AG04450 (cell line): Measurements from ENCODE around the gene PTCD3. TPM values are rescaled to one million over a fixed set of nuclear protein-coding genes. Genes with fewer than 3 reads are reported as not detected.

Experiments
- CTCF ChIA-PET: fragments of 300-600, 350-600 bp; formaldehyde crosslinking; extraction: SDS; loops from one replicate; lab custom pipeline; 2022; ENCODE audit warnings: antibody characterized with exemption, inconsistent platforms; lab: Charles Lee
- POLR2A ChIA-PET: fragments of 350-600 bp; formaldehyde crosslinking; extraction: SDS; loops from one replicate; lab custom pipeline; 2021; ENCODE audit warnings: antibody characterized with exemption, inconsistent platforms; lab: Yijun Ruan, JAX
- DNase-seq: peaks from one replicate; pipeline ENCODE4 v3.0.0-alpha.2; 2011; ENCODE audit warnings: low read depth, low spot score
- H3K27ac ChIP-seq: one replicate; pipeline ENCODE4 v1.5.1; 2012; ENCODE audit warnings: low read depth, low read length, control low read depth
- H3K27me3 ChIP-seq: one replicate; pipeline ENCODE4 v1.6.0; 2012; ENCODE audit warnings: low read length; ENCODE audit not compliant: control insufficient read depth, insufficient read depth
- H3K4me3 ChIP-seq: 2 replicates; pipeline ENCODE4 v1.5.1; 2011; ENCODE audit warnings: mild to moderate bottlenecking, low read depth, low read length, control low read depth
- H3K9me3 ChIP-seq: 2 replicates; pipeline ENCODE4 v1.5.1; 2012; ENCODE audit warnings: low read length; ENCODE audit not compliant: control insufficient read depth, insufficient read depth
- polyA plus RNA-seq: library from polyadenylated mRNA; depleted of rRNA; stranded (reverse); fragments of >200 nt; gene quantifications from 2 replicates; pipeline ENCODE4 v1.2.3, GENCODE V29; 2011
- TF ChIP-seq, protein P1 (sequence below): IDR thresholded peaks from 2 replicates; pipeline ENCODE4 v1.5.1; 2011; ENCODE audit warnings: low read depth, low read length, control low read depth, inconsistent platforms

The PTCD3 gene
- polyA plus RNA-seq, 1 experiment = 90.2 TPM

DNA sequence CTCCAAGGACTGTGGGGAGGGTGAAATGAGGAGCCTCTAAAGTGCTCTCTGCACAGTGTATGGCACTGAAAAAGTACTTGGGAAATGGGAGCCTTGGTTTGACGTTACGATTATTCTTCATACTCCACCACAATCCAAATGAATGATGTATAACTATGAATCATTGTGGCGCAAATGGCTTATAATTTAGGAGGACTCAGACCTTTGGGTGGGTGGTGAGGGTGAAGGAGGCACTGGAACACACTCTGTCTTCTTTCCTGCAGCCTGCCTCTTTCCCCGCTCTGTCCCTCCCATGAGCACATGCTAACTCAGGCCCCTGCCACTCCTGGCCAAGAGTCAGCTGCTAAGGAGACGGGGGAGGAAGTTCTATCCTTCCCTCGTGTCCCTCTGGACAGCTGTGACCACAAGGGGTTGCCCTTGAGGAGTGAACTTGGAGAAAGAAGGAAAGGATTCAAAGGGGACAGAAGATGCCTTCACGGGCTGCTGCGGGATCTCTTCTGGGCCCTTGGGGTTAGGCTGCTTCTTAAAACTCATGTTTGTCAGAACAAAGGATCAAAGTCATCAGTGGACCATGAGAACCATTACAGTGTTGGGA is 36.8 kb upstream of the PTCD3 start:
- ChIA-PET POLR2A (no interaction called here), CTCF (interaction anchor here (1.0 to 4.4 kb wide), 3 partner anchors 10 to 432 kb away, joined by 3 to 19 read pairs (median 7); no protein-coding TSS in a partner anchor)
- no peaks in the 10 kb centered on the region for H3K27me3 ChIP-seq
- H3K27ac ChIP-seq = no peak overlapping the region
- TF ChIP-seq, protein P1, sequence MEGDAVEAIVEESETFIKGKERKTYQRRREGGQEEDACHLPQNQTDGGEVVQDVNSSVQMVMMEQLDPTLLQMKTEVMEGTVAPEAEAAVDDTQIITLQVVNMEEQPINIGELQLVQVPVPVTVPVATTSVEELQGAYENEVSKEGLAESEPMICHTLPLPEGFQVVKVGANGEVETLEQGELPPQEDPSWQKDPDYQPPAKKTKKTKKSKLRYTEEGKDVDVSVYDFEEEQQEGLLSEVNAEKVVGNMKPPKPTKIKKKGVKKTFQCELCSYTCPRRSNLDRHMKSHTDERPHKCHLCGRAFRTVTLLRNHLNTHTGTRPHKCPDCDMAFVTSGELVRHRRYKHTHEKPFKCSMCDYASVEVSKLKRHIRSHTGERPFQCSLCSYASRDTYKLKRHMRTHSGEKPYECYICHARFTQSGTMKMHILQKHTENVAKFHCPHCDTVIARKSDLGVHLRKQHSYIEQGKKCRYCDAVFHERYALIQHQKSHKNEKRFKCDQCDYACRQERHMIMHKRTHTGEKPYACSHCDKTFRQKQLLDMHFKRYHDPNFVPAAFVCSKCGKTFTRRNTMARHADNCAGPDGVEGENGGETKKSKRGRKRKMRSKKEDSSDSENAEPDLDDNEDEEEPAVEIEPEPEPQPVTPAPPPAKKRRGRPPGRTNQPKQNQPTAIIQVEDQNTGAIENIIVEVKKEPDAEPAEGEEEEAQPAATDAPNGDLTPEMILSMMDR = no peak
- no peaks in the 10 kb centered on the region for H3K9me3 ChIP-seq
- H3K4me3 ChIP-seq = no peak overlapping the region
- DNase-seq = no peak

DNA sequence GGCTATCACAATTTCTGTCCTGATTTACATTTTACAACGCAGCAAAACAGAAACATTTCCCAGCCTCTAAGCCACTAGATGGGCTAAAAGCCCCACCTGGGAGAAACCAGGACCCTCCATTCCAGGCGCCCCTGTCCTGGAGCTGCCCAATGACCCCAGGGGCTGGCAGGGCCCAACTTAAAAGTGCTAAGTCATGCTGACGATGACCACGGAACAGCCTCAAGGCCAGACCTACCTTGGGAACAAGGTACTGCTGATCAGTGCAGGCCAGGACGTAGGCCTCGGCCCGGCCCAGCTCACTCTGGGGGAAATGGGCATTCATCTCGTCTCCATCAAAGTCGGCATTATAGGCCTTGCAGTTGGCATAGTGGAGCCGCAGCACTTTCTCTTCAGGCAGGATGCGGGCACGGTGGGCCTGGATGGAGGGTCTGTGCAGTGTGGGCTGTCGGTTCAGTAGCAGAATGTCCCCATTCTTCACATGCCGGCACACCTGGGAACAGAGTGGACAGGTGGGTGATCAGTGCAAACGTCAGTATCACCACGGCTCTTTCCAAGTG is 36.2 kb upstream of the PTCD3 start:
- TF ChIP-seq, protein P1 = no peak
- POLR2A ChIA-PET = no interaction called here
- DNase-seq = no peak
- CTCF ChIA-PET = interaction anchor here (1.5 to 2.1 kb wide), 2 partner anchors 10 to 243 kb away, joined by 4 to 10 read pairs; no protein-coding TSS in a partner anchor
- no peaks in the 10 kb centered on the region for H3K27me3 ChIP-seq
- H3K4me3 ChIP-seq = no peak overlapping the region
- H3K27ac ChIP-seq = no peak overlapping the region
- H3K9me3 ChIP-seq = no peaks in the 10 kb centered on the region

DNA sequence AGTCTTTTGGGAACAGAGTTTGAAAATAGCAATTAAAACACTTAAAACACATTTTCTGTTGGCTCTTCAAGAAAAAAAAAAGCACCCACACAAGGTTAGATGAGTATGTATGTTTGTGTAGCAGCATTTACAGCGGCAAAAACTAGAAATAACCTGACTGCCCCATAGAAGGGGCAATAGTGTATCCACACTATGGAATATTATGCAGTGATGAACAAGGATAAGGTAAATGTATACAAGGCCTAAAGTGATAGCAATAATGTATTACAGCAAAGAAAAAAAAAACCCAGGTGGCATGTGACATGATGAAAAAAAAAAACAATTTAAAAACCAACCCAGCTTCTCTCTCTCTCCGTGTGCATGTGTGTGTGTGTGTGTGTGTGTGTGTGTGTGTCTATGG is 35.2 kb upstream of the PTCD3 start:
- TF ChIP-seq, protein P1 = no peak
- H3K27ac ChIP-seq = no peak overlapping the region
- no peak overlapping the region for H3K4me3 ChIP-seq
- H3K27me3 ChIP-seq = no peaks in the 10 kb centered on the region
- no peak for DNase-seq
- POLR2A ChIA-PET = no interaction called here
- CTCF ChIA-PET = interaction anchor here (1.9 to 2.1 kb wide), 2 partner anchors 9 to 243 kb away, joined by 10 to 13 read pairs; no protein-coding TSS in a partner anchor
- no peaks in the 10 kb centered on the region for H3K9me3 ChIP-seq

GRCh38 chr2:86072271-86072858 is 33.7 kb upstream of the PTCD3 start:
- ChIA-PET POLR2A (no interaction called here), CTCF (interaction anchor here (0.5 to 1.9 kb wide), 3 partner anchors 183 to 245 kb away, joined by 3 to 13 read pairs (median 3); no protein-coding TSS in a partner anchor)
- no peak for DNase-seq
- TF ChIP-seq, protein P1 = no peak
- Histone ChIP-seq H3K27ac (no peak overlapping the region), H3K4me3 (no peak overlapping the region), H3K27me3 (no peaks in the 10 kb centered on the region), H3K9me3 (no peaks in the 10 kb centered on the region)

DNA sequence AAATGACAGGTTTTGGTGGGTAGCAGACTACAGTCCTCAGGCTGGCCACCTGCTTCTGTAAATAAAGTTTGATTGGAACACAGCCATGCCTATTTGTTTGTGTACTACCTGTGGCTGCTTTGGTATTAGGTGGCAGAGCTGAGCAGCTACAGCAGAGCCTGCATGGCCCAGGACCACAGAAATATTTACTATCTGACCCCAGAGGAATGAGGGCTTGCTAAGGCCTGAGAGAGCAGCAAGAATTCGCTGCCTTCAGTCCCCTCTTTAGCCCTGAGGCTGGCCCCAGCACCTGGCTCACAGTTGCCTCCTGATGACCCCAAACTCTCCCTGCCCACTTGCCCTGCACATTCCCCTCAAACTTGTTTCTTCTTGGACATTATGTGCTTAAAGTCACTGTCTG is 32.8 kb upstream of the PTCD3 start:
- Histone ChIP-seq H3K4me3 (no peak overlapping the region), H3K27me3 (no peaks in the 10 kb centered on the region), H3K27ac (no peak overlapping the region), H3K9me3 (no peaks in the 10 kb centered on the region)
- ChIA-PET CTCF (interaction anchor here (0.6 to 0.9 kb wide), 2 partner anchors 183 to 258 kb away, joined by 3 read pairs; no protein-coding TSS in a partner anchor), POLR2A (no interaction called here)
- no peak for DNase-seq
- TF ChIP-seq, protein P1 = no peak
